ENCODE measurements around the gene FAM20B. TPM values are rescaled to one million over a fixed set of nuclear protein-coding genes. Genes with fewer than 3 reads are reported as not detected.

FAM20B gene
- total and polyA plus RNA-seq, 2 of the 13 experiments (the other 11 are each of a cell fraction or from before 2014, with no cell fraction given): 13.8 to 26.9 TPM

DNA sequence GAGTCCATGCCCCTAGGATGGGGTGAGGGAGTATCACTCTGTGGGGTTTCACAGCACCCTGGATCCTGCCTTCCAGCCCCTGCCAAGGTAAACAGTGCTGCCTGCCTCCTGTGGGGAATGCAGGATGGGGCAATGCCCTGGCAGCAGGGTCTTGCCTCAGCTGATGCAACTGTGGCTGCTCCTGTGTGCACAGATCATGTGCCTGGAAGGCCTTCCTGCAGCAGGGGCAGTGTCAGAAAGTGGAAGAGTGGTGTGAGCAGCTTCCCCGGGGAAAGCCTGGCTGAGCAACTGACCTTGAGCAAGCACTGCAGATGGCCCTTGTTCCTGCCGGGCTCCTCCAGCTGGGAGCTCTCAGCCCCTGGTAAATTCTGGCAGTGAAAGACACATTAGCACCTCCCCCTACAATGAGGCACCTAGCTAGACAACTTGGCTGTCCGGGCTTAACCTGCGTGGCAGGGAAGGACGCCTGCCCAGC lies 66.0 kb downstream of the FAM20B start (continued):
- TF ChIP-seq, protein P1, sequence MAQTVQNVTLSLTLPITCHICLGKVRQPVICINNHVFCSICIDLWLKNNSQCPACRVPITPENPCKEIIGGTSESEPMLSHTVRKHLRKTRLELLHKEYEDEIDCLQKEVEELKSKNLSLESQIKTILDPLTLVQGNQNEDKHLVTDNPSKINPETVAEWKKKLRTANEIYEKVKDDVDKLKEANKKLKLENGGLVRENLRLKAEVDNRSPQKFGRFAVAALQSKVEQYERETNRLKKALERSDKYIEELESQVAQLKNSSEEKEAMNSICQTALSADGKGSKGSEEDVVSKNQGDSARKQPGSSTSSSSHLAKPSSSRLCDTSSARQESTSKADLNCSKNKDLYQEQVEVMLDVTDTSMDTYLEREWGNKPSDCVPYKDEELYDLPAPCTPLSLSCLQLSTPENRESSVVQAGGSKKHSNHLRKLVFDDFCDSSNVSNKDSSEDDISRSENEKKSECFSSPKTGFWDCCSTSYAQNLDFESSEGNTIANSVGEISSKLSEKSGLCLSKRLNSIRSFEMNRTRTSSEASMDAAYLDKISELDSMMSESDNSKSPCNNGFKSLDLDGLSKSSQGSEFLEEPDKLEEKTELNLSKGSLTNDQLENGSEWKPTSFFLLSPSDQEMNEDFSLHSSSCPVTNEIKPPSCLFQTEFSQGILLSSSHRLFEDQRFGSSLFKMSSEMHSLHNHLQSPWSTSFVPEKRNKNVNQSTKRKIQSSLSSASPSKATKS (CRISPR knock-in tag; IDR thresholded peaks at IDR 0.05): no peak
- TF ChIP-seq KLF9 (CRISPR knock-in tag; IDR thresholded peaks at IDR 0.05; ENCODE audit: low read depth): no peak
- TF ChIP-seq ZNF382 (CRISPR knock-in tag; IDR thresholded peaks at IDR 0.05; ENCODE audit: borderline replicate concordance): no peak
- TF ChIP-seq HOXA9 (CRISPR knock-in tag; IDR thresholded peaks at IDR 0.05; ENCODE audit: borderline replicate concordance): no peak
- TF ChIP-seq, protein P2, sequence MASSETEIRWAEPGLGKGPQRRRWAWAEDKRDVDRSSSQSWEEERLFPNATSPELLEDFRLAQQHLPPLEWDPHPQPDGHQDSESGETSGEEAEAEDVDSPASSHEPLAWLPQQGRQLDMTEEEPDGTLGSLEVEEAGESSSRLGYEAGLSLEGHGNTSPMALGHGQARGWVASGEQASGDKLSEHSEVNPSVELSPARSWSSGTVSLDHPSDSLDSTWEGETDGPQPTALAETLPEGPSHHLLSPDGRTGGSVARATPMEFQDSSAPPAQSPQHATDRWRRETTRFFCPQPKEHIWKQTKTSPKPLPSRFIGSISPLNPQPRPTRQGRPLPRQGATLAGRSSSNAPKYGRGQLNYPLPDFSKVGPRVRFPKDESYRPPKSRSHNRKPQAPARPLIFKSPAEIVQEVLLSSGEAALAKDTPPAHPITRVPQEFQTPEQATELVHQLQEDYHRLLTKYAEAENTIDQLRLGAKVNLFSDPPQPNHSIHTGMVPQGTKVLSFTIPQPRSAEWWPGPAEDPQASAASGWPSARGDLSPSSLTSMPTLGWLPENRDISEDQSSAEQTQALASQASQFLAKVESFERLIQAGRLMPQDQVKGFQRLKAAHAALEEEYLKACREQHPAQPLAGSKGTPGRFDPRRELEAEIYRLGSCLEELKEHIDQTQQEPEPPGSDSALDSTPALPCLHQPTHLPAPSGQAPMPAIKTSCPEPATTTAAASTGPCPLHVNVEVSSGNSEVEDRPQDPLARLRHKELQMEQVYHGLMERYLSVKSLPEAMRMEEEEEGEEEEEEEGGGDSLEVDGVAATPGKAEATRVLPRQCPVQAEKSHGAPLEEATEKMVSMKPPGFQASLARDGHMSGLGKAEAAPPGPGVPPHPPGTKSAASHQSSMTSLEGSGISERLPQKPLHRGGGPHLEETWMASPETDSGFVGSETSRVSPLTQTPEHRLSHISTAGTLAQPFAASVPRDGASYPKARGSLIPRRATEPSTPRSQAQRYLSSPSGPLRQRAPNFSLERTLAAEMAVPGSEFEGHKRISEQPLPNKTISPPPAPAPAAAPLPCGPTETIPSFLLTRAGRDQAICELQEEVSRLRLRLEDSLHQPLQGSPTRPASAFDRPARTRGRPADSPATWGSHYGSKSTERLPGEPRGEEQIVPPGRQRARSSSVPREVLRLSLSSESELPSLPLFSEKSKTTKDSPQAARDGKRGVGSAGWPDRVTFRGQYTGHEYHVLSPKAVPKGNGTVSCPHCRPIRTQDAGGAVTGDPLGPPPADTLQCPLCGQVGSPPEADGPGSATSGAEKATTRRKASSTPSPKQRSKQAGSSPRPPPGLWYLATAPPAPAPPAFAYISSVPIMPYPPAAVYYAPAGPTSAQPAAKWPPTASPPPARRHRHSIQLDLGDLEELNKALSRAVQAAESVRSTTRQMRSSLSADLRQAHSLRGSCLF (CRISPR knock-in tag; IDR thresholded peaks at IDR 0.05; ENCODE audit: borderline replicate concordance): no peak
- TF ChIP-seq ZNF484 (CRISPR knock-in tag; IDR thresholded peaks at IDR 0.05; ENCODE audit: borderline replicate concordance, low read depth): no peak
- TF ChIP-seq, protein P3, sequence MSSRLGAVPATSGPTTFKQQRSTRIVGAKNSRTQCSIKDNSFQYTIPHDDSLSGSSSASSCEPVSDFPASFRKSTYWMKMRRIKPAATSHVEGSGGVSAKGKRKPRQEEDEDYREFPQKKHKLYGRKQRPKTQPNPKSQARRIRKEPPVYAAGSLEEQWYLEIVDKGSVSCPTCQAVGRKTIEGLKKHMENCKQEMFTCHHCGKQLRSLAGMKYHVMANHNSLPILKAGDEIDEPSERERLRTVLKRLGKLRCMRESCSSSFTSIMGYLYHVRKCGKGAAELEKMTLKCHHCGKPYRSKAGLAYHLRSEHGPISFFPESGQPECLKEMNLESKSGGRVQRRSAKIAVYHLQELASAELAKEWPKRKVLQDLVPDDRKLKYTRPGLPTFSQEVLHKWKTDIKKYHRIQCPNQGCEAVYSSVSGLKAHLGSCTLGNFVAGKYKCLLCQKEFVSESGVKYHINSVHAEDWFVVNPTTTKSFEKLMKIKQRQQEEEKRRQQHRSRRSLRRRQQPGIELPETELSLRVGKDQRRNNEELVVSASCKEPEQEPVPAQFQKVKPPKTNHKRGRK (CRISPR knock-in tag; IDR thresholded peaks at IDR 0.05): no peak
- peak; percentile 31; the same call in 1 of the 2 replicates for TF ChIP-seq KDM3A (CRISPR knock-in tag; IDR thresholded peaks at IDR 0.05; ENCODE audit: low read depth)
- peak; percentile 91 for TF ChIP-seq KLF6 (CRISPR knock-in tag; IDR thresholded peaks at IDR 0.05)
- TF ChIP-seq, protein P4, sequence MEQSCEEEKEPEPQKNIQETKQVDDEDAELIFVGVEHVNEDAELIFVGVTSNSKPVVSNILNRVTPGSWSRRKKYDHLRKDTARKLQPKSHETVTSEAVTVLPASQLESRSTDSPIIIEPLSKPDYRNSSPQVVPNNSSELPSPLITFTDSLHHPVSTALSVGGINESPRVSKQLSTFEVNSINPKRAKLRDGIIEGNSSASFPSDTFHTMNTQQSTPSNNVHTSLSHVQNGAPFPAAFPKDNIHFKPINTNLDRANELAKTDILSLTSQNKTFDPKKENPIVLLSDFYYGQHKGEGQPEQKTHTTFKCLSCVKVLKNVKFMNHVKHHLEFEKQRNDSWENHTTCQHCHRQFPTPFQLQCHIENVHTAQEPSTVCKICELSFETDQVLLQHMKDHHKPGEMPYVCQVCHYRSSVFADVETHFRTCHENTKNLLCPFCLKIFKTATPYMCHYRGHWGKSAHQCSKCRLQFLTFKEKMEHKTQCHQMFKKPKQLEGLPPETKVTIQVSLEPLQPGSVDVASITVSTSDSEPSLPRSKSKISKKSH (CRISPR knock-in tag; IDR thresholded peaks at IDR 0.05; ENCODE audit: borderline replicate concordance): no peak
- TF ChIP-seq IKZF4 (CRISPR knock-in tag; IDR thresholded peaks at IDR 0.05; ENCODE audit: borderline replicate concordance, low read depth, not compliant biosample characterization): no peak
- TF ChIP-seq AKAP8 (CRISPR knock-in tag; IDR thresholded peaks at IDR 0.05): 0 out of 2 replicates have a peak, but pooled peaks have one; percentile 62
- TF ChIP-seq ZNF557 (CRISPR knock-in tag; IDR thresholded peaks at IDR 0.05): no peak
- TF ChIP-seq, protein P5, sequence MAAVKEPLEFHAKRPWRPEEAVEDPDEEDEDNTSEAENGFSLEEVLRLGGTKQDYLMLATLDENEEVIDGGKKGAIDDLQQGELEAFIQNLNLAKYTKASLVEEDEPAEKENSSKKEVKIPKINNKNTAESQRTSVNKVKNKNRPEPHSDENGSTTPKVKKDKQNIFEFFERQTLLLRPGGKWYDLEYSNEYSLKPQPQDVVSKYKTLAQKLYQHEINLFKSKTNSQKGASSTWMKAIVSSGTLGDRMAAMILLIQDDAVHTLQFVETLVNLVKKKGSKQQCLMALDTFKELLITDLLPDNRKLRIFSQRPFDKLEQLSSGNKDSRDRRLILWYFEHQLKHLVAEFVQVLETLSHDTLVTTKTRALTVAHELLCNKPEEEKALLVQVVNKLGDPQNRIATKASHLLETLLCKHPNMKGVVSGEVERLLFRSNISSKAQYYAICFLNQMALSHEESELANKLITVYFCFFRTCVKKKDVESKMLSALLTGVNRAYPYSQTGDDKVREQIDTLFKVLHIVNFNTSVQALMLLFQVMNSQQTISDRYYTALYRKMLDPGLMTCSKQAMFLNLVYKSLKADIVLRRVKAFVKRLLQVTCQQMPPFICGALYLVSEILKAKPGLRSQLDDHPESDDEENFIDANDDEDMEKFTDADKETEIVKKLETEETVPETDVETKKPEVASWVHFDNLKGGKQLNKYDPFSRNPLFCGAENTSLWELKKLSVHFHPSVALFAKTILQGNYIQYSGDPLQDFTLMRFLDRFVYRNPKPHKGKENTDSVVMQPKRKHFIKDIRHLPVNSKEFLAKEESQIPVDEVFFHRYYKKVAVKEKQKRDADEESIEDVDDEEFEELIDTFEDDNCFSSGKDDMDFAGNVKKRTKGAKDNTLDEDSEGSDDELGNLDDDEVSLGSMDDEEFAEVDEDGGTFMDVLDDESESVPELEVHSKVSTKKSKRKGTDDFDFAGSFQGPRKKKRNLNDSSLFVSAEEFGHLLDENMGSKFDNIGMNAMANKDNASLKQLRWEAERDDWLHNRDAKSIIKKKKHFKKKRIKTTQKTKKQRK (IDR thresholded peaks at IDR 0.05; ENCODE audit: low read length): no peak
- no peak for TF ChIP-seq ZNF10 (CRISPR knock-in tag; IDR thresholded peaks at IDR 0.05; ENCODE audit: borderline replicate concordance, low read depth)
